GM21515 (cell line): ENCODE results near the gene WDR43.
A peak's percentile ranks its signal among the peaks of the same experiment; 100 is the strongest.

Source experiments
- ATAC-seq: cut with Tn5 transposase; IDR thresholded peaks from one replicate; pipeline ENCODE4 v1.9.1; 2021; ENCODE audit not compliant: unreplicated experiment

Gene WDR43

GRCh38 chr2:28894470-28895188, at the start of gene WDR43:
WDR43 (plus strand) TSS chr2:28894667; CDS start chr2:28894699, 32 bp downstream.
- ATAC-seq: peak; percentile 91

- no peak for ATAC-seq
Observed at GRCh38 chr2:28855193-28855592, 39.3 kb upstream of the WDR43 start.

GRCh38 chr2:28855977-28856376, 38.5 kb upstream of the WDR43 start:
- ATAC-seq: no peak

GRCh38 chr2:28868611-28869010, 25.9 kb upstream of the WDR43 start:
- no peak for ATAC-seq

- peak; percentile 32 for ATAC-seq
Observed at GRCh38 chr2:28869494-28870145, 24.8 kb upstream of the WDR43 start.

GRCh38 chr2:28870146-28870891, 24.1 kb upstream of the WDR43 start, which contains the start of gene TRMT61B:
TRMT61B (minus strand) TSS chr2:28870309; CDS start chr2:28870277, 32 bp downstream.
- ATAC-seq: peak; percentile 96

GRCh38 chr2:28871620-28872019, 22.8 kb upstream of the WDR43 start:
- ATAC-seq: no peak

GRCh38 chr2:28880193-28880592, 14.3 kb upstream of the WDR43 start:
- no peak for ATAC-seq

- no peak for ATAC-seq
Observed at GRCh38 chr2:28893488-28893887, 979 bp upstream of the WDR43 start.

GRCh38 chr2:28895189-28895893, 874 bp downstream of the WDR43 start:
- ATAC-seq: no peak

- ATAC-seq: no peak
Observed at GRCh38 chr2:28896906-28897305, 2.4 kb downstream of the WDR43 start.

GRCh38 chr2:28898048-28898447, 3.6 kb downstream of the WDR43 start:
- no peak for ATAC-seq

GRCh38 chr2:28901202-28901601, 6.7 kb downstream of the WDR43 start:
- ATAC-seq: no peak

- ATAC-seq: no peak
Observed at GRCh38 chr2:28901841-28902240, 7.4 kb downstream of the WDR43 start.

- no peak for ATAC-seq
Observed at GRCh38 chr2:28902584-28902983, 8.1 kb downstream of the WDR43 start.

- ATAC-seq: no peak
Observed at GRCh38 chr2:28904295-28904694, 9.8 kb downstream of the WDR43 start.

GRCh38 chr2:28904802-28905457, 10.5 kb downstream of the WDR43 start:
- no peak for ATAC-seq

GRCh38 chr2:28905533-28905932, 11.1 kb downstream of the WDR43 start:
- no peak for ATAC-seq

- no peak for ATAC-seq
Observed at GRCh38 chr2:28906376-28906775, 11.9 kb downstream of the WDR43 start.

GRCh38 chr2:28906821-28907220, 12.4 kb downstream of the WDR43 start:
- ATAC-seq: no peak

GRCh38 chr2:28908172-28908571, 13.7 kb downstream of the WDR43 start:
- ATAC-seq: no peak
